CD4-positive, alpha-beta T cell treated with Interleukin-15 for 4 hours (primary cell): ENCODE data around the gene CAB39.
"Not testable (repeated sequence)": the region's sequence is repeated elsewhere in the genome, so short reads cannot be mapped to it uniquely, and the experiment has no call there.

Experiments used
- DNase-seq: peaks from one replicate; pipeline ENCODE4 v3.0.0-alpha.2; 2020; ENCODE audit warnings: low spot score

CAB39 gene

DNA sequence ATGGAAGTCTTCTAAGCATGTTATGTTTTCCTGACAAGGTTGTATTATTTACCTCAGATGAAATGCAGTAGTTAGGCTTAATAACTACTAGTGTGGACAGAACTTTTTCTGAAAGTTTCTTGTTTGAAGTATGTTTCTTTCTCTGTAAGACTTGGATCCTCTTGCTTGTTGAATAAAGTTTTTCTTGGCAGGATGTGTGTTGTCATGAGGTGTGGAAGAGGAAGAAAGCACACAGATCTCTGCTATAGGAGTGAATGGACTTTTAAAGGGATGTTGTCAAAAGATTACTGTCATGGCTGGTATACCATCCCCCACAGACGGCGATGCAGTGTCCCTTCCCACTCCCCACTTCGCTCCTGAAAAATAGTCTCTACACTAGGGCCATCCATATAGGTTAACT, 2.6 kb downstream of the CAB39 start:
- DNase-seq, result no peak

DNA sequence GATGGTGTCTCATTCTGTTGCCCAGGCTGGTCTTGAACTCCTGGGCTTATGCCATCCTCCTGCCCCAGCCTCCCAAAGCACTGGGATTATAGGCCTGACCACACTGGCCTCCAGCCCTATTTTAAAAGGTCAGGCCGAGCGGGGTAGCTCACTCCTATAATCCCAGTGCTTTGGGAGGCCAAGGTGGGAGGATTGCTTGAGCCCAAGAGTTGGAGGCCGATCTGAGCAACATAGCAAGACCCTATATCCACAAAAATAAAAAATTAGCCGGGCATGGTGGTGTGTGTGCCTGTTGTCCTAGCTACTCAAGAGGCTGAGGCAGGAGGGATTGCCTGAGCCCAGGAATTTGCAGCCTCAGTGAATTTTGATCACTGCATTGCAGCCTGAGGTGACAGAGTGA, 3.9 kb downstream of the CAB39 start:
- no peak for DNase-seq

DNA sequence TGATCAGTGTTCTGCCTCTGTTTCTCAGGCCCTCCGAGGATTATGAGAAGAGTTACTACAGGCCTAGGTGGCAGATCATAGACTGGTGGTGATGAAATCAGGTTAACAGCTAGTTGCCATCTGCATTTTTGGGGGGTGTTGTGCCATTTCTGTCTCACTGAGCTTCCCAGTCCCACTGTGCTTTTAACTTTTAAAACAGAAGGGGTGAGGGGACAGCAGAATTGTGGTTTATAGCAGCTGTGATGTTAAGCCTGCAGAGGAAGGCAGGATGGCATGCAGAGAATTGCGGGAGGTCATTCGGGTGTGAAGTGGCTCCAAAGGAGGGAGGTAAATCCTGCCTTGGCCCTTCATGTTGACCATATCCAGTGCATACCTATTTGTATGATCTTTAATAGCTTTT, 5.0 kb downstream of the CAB39 start:
- no peak for DNase-seq

DNA sequence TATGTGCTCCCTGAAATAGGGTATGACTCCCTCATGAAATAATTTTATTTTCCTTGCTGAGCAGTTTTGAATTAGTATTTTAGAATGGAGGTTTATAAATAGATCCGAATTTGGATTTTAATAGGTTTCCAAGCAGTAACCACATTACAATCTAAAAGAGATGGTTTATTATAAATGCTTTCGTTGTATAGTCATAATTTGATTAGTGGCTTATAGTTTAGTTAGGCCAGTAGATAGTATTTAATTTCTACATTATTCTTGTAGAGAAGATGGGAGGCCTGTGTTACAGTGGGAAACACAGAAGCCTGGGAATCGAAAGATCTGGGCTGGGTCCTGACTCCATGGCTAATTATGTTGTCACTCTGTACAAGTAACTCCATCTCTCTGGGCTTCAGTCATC, 6.7 kb downstream of the CAB39 start:
- no peak for DNase-seq

DNA sequence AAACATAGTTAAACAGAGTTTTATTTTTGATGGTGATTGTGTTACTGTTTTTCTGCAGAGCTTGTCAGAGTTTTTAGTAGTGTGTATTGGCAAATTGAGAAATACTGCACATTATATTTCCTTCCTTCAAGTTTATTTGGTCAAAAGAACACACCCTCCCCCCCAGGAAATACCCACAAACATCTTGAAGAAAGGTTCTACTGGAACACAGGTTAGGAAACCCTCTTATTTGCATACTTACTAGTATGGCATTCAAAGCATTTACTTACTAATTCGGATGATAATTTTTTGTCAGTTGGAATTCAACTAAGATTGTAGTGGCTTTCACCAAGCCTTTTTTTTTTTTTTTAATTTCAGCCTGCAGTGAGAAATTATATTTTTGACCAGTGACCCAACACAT, 9.1 kb downstream of the CAB39 start:
- peak; percentile 36 for DNase-seq

DNA sequence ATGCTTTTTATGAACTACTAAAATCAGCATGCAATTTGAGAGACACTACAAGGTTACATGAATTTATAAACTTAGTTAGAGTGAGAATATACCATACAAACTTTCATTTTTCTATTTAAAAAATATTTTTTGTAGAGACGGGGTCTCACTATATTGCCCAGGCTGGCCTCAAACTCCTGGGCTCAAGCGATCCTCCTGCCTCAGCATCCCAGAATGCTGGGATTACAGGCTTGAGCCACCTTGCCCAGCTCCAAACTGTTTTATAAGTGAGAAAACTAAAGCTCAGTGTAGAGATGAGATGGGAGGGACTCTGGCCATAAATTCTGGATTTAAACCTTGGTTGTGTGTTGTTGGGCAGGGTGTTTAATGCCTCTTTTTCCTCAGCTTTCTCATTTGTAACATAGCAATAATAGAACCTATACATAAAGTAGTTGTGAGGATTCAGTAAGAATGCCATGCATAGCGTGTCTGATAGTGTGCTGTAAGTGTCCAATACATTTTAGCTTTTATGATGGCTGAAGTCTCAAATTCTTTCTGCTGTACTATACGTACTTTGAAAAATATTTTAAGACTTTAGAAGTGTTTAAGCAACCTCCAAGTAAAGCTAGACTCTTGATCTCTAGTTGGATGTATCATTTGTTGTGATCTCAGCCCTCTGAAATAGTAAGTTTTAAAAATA, 9.7 kb downstream of the CAB39 start:
- DNase-seq, result no peak

DNA sequence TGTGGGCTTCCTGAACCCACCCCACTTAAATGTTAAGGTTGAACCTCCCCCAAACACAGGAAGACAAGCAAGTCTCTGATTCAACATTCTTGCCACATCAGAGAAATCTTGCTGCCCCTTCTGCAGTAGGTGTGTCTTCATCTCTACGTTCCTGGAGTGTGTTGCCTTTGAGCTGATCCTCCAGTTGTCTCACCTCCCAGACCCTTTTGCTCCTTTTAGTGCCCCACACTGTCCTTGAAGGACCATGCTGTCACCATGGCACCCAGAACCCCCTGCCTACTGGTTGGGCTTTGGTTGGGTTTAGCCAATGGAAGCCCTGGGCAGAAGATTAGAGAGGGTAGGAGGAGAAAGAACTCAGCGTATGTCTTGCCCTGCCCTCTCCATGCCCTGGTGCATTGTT, 10.7 kb downstream of the CAB39 start:
- DNase-seq, result peak; percentile 70

DNA sequence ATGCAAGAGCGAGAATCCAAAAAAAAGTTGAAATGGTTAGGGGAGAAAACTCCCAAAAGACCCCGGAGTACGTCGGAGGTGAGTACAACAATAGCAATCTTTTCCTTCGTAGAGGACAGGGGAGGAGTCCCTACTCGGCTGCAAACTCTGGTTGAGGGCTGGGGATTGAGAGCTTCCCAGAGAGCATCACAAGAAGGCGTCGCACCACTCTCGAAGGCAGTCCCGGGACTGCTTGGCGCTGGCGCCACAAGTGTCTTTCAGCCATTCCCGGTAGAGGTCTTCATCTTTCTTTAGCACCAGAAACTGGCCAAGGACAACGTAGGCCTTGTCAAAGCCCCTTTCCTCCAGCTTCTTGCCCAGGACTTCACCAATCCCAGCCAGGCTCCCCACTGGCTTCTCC, 12.3 kb downstream of the CAB39 start:
- not testable (repeated sequence) for DNase-seq

DNA sequence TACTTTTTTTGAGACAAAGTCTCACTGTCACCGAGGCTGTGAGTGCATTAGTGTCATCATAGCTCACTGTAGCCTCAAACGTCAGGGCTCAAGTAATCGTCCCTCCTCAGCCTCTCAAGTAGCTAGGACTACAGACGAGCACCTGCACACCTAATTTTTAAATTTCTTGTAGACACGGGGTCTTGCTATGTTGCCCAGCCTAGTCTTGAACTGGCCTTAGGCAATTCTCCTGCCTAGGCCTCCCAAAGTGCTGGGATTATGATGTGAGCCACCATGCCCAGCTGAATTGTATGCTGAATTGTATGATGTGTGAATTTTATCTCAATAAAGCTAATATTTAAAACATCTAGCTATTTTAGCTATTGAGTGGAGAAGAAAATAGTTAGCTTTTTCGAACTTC, 18.9 kb downstream of the CAB39 start:
- no peak for DNase-seq

DNA sequence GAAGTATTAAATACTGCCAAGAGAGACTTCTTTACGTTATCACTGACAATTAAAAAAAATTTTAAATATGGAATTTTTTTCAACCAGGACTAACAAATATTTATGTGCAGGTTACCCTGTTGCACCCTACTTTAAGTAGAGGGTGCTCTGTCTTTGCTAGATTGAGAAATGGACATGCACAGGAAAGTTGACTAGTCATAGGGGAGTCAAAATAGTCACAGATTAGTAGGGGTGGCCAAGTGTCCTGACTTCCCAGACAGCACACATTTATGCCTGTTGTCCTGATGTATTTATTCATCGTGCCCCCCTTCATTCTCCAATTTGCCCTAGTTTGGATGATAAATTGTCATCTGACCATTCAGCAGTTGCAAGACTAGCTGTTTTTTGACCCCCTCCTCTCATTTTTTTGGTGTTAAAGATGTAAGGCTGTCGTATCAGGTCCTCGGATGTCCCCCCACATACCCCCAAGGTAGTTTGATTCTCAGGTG, 20.3 kb downstream of the CAB39 start:
- DNase-seq, result no peak

DNA sequence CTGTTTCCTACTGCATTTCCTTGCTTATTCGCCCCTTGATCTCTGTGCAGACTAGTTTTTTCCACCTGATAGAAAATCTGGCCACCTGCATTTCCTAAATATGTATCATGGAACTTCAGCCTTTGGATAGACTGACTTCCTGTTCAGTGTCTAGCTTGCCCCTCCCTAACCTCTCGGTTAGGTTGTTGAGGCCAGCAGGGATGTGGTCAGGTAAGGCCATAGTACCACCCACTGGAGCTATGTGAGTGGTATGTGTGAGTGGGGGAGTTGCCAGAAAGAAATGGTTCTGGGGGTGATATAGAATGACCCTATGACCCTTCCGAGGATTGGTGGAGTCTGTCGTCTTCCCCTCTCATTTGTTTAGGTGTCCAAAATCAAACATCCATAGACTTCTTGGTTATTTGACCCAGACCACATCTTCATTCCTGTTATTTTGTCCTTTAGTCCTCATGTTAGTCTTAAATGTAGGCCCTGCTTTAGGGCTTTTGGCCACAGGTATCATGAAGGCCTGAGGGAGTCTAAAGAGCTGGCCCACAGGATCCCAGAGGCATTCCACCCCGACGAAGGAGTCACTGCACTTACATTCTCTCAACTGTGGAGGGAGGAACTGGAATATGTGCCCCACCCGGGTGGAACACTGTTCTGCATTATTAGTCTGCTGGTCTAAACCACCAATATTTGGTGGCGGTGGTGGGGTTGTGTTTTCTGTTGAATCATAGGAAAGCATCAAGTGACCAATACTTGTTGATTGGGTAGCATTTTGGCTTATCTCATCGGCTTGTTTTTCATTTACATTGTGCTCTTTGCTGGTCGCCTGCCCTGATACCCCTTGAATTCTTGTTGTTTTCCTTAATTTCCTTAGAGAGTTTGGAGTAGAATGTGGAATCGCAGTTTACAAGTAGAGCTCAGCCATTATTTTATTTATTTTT, 21.9 kb downstream of the CAB39 start:
- DNase-seq, result no peak

DNA sequence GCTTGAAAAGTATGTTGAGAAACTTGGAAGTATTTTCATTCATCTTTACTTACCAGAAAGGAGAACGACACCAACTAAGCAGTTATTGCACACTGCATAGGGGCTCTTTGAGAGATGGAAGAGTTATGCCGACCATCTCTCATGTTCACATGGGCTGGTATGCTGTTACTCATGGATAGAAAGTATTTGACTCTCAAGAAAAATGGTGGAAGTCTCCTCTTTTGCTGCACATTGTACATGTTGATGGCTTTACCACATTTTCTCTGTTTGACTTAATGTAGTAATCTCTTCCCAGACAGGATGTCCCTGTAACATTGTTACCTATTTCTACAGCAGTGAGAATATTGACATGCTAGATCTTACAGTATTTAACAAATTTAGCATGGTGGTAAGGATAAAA, 23.2 kb downstream of the CAB39 start:
- no peak for DNase-seq

DNA sequence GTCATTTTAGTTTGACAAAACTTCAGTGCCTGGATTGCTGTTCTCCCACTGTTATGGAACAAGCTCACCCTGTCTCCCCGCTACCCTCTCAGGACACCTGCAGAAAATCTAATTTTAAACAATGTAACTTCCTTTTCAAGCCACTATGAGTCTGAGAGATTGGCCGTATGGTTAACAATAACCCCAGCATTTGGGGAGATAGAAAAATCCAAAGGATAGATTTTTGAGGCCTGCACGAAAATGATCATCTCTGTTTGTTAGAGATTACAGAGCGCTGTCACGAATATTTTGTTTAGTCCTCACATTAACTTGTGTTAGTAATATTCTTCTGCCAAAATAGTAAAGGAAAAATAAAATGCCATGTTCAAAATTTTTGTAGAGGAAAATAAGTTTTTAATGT, 24.7 kb downstream of the CAB39 start:
- DNase-seq, result no peak

DNA sequence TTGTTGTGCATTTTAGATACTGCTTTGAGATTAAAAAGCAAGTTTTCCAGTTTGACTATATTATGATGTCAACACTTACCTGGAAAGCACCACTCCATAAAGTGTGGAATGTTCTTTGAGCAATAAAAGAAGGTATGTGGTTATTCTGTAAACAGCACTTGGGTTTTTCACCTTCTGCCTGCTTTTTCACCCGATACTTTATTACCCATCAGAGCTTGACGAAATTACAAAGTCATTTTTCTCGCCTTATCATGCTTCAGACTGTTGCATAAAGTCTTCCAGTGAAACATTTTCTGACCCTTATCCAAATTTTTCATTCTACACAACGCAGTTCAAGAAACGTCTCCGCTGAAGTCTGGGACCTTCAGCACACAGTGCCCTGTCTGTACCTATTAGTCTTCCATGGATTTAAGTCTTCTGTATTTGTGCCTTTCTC, 25.2 kb downstream of the CAB39 start:
- DNase-seq, result no peak

DNA sequence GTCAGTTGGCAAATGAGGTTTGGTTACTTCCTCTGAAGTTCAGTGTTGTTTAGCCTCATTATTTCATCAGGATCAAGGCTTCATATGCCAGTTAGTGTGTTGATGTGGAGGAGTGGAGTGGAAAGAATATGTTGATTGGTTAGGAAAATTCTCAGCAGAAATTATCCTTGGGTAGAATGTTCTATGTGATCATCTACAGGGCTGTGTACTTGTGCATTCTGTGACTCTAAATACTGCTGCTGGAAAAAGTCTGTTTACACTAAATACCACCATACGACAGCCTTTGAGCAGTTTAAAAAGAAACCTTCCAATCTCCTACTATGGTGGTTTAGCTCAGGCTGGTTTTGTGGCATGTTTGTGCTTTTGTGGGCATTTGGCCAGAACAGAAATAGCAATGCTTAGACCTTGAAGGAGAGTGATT, 25.8 kb downstream of the CAB39 start:
- no peak for DNase-seq

DNA sequence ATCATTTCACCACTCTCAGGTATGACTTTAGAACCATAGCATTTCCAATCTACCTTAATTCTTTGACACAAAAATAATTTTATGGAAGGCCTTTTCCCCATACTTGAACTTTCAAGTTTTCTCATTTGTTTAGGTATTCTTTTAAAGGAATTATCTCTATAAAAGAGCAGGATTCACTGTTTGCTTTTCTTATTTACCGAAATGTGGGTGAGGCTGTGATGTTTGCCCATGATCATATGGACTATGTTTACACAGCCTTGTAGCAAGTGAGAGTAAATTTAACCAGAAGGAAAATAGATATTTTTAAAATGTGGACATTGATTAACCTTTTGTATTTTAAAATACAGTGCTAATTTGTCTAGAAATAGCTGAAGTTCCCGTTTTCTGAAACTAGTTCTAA, 26.3 kb downstream of the CAB39 start:
- no peak for DNase-seq

DNA sequence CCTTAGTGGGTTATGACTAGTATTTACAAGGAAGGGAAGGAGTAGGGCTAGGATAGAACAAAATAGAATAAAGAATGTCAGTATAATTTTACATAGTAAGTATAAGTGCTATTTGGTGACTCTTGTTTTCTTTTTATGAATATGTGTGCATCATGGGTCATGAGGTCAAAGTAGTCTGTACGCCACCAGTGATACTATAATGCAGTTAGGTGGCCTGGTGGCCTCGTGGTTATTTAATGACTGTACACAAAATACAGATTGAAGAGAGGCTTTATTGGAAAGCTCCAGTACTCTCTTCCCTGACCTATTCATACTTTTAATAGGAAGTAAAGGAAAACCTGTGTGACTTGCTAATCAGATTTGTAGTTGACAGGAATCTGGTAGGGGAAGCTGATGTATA, 27.3 kb downstream of the CAB39 start:
- no peak for DNase-seq

DNA sequence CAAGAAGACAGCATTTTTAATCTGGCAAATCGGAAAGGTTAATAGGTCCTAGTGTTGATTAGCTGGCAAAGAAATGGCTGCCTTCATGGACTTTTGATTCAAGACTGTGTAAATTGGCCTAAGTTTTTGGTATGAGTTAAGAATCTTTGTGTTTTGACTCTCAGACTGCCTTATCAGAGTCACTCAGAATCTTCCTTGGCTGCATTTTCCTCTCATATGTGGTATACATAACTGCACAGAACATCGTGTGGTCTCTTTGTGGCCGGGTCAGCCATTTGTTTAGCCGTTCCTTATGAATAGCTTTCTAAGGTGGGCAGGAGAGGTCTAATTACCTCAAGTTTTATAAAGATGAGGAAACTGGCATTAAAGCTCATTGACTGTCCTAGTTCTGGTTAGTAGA, 30.1 kb downstream of the CAB39 start:
- DNase-seq, result no peak

DNA sequence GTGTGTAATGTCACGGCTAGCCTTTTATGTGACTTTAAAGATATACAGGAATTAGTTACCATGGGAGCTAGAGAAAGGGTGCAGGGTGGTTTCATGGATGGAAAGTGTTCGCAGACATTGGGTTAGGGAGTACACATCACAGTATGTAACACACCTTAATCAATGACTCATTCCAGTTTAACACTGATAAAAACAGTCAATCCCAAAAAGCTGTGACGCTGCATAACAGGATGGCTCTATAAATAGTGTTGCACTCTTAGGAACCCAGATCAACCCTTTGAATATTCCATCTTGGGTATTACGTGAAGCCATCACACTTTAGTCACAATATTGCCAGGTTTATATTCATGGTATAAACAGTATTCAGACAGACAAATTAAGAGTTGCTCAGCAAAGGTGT, 33.6 kb downstream of the CAB39 start:
- no peak for DNase-seq

DNA sequence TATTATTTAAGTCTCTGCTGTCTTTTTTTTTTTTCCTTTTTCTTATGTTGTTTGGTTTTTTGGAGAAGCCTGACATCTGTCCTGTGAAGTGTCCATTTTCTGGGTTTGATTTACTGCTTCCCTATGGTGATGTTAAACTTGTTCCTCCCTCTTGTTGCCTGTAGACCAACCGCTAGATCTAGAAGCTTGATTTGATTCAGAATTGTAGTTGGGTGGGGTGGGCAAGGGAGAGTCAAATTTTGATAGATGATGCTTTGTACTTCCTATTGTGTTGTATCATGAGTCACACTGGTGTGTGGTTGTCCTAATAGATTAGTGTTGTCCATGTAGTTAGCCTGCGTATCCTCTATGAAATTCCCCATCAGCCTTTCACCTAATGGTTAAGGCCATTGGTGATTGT, 35.4 kb downstream of the CAB39 start:
- no peak for DNase-seq

DNA sequence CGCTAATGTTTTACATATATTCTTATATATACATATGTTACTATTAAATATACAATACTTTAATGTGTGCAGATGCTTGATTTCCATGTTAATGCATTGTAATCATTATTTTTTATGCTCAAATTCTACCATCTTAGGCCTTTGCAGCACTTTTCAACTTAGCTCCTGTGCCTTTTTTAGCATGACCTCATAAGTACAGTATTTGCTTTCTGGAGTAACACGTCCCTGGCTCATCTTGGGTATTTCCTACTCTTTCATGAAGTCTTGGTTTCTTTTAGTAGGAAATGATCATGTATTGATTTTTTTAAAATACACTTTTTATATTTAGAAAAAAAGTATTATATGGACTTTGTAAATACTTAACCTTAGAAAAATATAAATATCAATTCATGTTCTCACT, 36.5 kb downstream of the CAB39 start:
- DNase-seq, result no peak

DNA sequence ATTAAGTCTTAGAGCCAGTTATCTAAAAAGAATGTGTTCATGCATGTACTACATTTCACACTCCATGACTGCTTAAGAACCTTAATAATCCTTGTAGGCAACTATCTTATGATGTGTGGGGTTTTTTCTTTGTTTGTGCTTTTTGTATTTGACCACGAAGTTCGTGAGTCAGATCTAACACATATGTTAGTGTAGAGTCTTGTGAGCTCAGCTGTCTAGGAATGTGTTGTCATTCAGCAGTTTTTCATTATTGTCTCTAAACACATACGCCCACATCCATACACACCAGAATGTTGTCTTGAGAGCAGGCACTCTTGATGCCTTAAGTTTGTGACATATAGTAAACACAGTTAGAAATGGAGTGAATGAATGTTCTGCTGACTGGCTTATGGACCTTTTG, 38.4 kb downstream of the CAB39 start:
- peak; percentile 44 for DNase-seq

DNA sequence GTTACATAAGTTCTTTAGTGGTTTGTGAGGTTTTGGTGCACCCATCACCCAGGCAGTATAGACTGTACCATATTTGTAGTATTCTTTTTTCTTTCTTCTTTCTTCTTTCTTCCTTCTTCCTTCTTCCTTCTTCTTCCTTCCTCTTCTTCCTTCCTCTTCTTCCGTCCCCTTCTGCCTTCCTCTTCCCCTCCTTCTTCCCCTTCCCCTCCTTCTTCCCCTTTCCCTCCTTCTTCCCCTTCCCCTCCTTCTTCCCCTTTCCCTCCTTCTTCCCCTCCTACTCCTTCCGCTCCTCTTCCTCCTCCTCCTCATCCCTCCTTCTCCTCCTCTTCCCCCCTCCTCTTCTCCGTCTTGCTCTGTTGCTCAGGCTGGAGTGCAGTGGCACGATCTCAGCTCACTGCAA, 41.6 kb downstream of the CAB39 start:
- no peak for DNase-seq
